Tibial artery (tissue), 4 donors: ENCODE data around the gene TLR9.

Experiments used
- DNase-seq, 2 donors: peaks; one replicate each; pipeline ENCODE4 v3.0.0-alpha.2; 2019
- H3K27ac ChIP-seq, 2 donors: fragments of 200-600 bp; sonication (generic) in 1 of 2; 1 replicate in 1 of 2; 2 replicates in 1 of 2; pipeline ENCODE4 v1.5.1; 2018 to 2019; ENCODE audit warnings: mild to moderate bottlenecking in 1 of 2
- H3K27me3 ChIP-seq, 2 donors: fragments of 200-600 bp; sonication (generic) in 1 of 2; one replicate each; pipeline versions ENCODE4 v1.5.1 to v1.6.0; 2016 to 2019
- H3K36me3 ChIP-seq, 3 donors: fragments of 200-600 bp; sonication (generic) in 2 of 3; one replicate each; pipeline ENCODE4 v1.5.1; 2016 to 2019; ENCODE audit warnings: mild to moderate bottlenecking in 2 of 3
- H3K4me1 ChIP-seq, 4 donors: fragments of 200-600 bp; sonication (generic) in 2 of 4; 1 replicate in 3 of 4; 2 replicates in 1 of 4; pipeline ENCODE4 v1.5.1; 2016 to 2019
- H3K4me3 ChIP-seq, 2 donors: fragments of 200-600 bp; sonication (generic) in 1 of 2; 1 replicate in 1 of 2; 2 replicates in 1 of 2; pipeline ENCODE4 v1.5.1; 2018 to 2019; ENCODE audit warnings: mild to moderate bottlenecking in 2 of 2
- H3K9me3 ChIP-seq, 3 donors: fragments of 200-600 bp; sonication (generic) in 1 of 3; one replicate each; pipeline ENCODE4 v1.5.1; 2016 to 2019
- CTCF ChIP-seq, 2 experiments: fragments of 200-600 bp in 1 of 2; fragments of 450-650 bp in 1 of 2; IDR thresholded peaks; one replicate each; pipeline ENCODE4 v1.5.1; 2017 to 2019; ENCODE audit warnings: antibody characterized with exemption in 2 of 2, mild to moderate bottlenecking in 1 of 2, moderate library complexity in 1 of 2
- intact Hi-C: fragments of 100-400 bp; cut with DNase I; formaldehyde crosslinking; loops from one replicate; pipeline ENCODE4 v1.15.0; 2023; ENCODE audit warnings: low total_unique reads

TLR9 gene

GRCh38 chr3:52197842-52198625, 27.4 kb downstream of the TLR9 start, which contains the start of gene ALAS1:
Gene ALAS1 (plus strand): TSS chr3:52198160. CDS start chr3:52199242, 1,082 bp downstream.
- peaks cover 7 to 17% (median 11%) of the 10 kb centered on the region in 3 donors for H3K36me3 ChIP-seq
- no peaks in the 10 kb centered on the region for H3K9me3 ChIP-seq
- peak; percentile 13 to 21 for TF ChIP-seq CTCF (IDR thresholded peaks at IDR 0.05)
- no peaks in the 10 kb centered on the region for H3K27me3 ChIP-seq
- peak; percentile 91 to 95 for DNase-seq
- peak within 1 kb of the TSS; percentile 77 to 86 for H3K4me3 ChIP-seq
- H3K4me1 ChIP-seq, result peaks cover 4 to 38% (median 22%) of the 10 kb centered on the region in 4 donors
- peak within 1 kb of the TSS; percentile 75 to 81 for H3K27ac ChIP-seq
- intact Hi-C loops, result no loop called here

- no peak for DNase-seq
Measured at GRCh38 chr3:52197499-52197841, 28.0 kb downstream of the TLR9 start.

GRCh38 chr3:52196977-52197376, 28.5 kb downstream of the TLR9 start:
- Histone ChIP-seq H3K4me3 (no peak overlapping the region), H3K27me3 (no peaks in the 10 kb centered on the region), H3K36me3 (peaks cover 0 to 7% (median under 1%) of the 10 kb centered on the region in 3 donors), H3K27ac (peak overlapping the region in 1 of 2 donors; percentile 81), H3K4me1 (peaks cover 4 to 43% (median 22%) of the 10 kb centered on the region in 4 donors), H3K9me3 (no peaks in the 10 kb centered on the region)
- intact Hi-C loops, result no loop called here
- DNase-seq, result no peak
- TF ChIP-seq CTCF (IDR thresholded peaks at IDR 0.05), result no peak

More at GRCh38 chr3:52197499-52197841, 28.0 kb downstream of the TLR9 start:
- no peak for TF ChIP-seq CTCF (IDR thresholded peaks at IDR 0.05)
- H3K4me3 ChIP-seq, result peak overlapping the region; percentile 77 to 86
- peak overlapping the region; percentile 75 to 81 for H3K27ac ChIP-seq
- no peaks in the 10 kb centered on the region for H3K27me3 ChIP-seq
- H3K36me3 ChIP-seq, result peaks cover 1 to 12% (median 6%) of the 10 kb centered on the region in 3 donors
- intact Hi-C loops, result no loop called here
- H3K4me1 ChIP-seq, result peaks cover 4 to 43% (median 22%) of the 10 kb centered on the region in 4 donors
- no peaks in the 10 kb centered on the region for H3K9me3 ChIP-seq

GRCh38 chr3:52195823-52196331, 29.6 kb downstream of the TLR9 start:
- Histone ChIP-seq H3K27ac (no peak overlapping the region), H3K36me3 (no peaks in the 10 kb centered on the region), H3K27me3 (no peaks in the 10 kb centered on the region), H3K4me3 (no peak overlapping the region), H3K9me3 (no peaks in the 10 kb centered on the region), H3K4me1 (peaks cover 4 to 44% (median 23%) of the 10 kb centered on the region in 4 donors)
- DNase-seq, result peak in 1 of 2 donors; percentile 32
- intact Hi-C loops, result no loop called here
- TF ChIP-seq CTCF (IDR thresholded peaks at IDR 0.05), result no peak

- peaks cover 4 to 47% (median 28%) of the 10 kb centered on the region in 4 donors for H3K4me1 ChIP-seq
- no peaks in the 10 kb centered on the region for H3K27me3 ChIP-seq
- H3K4me3 ChIP-seq, result no peak overlapping the region
- no peak for TF ChIP-seq CTCF (IDR thresholded peaks at IDR 0.05)
- H3K27ac ChIP-seq, result no peak overlapping the region
- no peaks in the 10 kb centered on the region for H3K36me3 ChIP-seq
- no peaks in the 10 kb centered on the region for H3K9me3 ChIP-seq
- intact Hi-C loops, result no loop called here
- DNase-seq, result no peak
Measured at GRCh38 chr3:52195291-52195597, 30.2 kb downstream of the TLR9 start.
